ENCODE measurements around the gene HEMGN. TPM values are rescaled to one million over a fixed set of nuclear protein-coding genes. Genes with fewer than 3 reads are reported as not detected.

HEMGN gene
- polyA plus RNA-seq, 12 donors, result 2.6 to 20.6 (median 4.9) TPM; not detected in 1

GRCh38 chr9:97934321-97935115, 3.5 kb downstream of the HEMGN start:
- DNase-seq, result no peak

DNA sequence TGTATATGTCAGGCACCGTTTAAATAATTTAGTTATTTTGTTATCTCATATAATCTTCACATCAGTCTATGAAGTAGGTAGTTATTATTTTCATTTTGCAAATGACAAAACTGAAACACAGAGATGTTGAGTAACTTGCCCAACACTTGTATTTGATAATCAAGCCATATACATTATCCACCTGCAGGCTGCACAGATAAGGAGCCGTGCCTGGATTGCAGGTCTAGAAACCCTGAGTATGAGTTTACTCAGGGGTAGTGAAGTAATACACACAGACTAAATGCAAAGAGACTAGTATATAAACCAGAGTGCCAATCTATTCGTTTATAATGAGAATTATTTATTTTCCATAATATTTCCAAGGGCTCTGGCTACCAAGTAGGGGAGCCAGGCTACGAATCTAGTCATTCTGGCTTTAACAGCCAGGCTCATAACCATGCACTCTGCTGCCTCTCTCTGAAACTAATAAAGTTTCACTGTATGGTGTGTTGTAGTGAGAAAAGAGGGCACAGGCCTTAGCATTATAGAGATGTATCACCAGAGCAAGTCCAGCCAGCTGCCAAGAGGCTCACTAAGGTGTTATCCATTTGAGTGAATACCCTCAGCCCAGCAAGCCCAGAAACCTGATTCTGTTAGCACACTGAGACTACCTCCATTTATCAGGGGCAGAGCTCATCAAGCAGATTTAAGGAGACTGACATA, 4.5 kb downstream of the HEMGN start:
- no peak for DNase-seq

DNA sequence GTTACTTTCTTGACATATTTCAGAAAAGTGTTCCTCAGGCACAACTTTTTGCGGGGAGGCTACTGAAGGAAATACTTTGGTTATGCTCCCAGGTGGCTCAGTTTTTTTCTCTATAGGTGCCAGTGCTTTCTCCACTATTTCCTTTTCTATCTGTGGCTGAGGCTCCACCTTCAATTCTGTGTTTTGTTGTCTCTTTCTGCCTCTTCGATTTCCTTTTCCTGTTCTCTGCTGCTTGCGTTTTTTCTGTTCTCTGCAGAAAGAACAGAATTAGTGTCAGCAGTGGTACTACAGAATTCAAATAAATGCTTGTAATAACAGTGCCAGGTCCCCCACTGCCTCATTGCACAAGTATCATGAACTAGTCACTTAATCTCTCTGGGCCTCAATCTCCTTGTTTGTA, 7.0 kb downstream of the HEMGN start:
- DNase-seq, result no peak

GRCh38 chr9:97928986-97929604, 8.9 kb downstream of the HEMGN start:
- no peak for DNase-seq

DNA sequence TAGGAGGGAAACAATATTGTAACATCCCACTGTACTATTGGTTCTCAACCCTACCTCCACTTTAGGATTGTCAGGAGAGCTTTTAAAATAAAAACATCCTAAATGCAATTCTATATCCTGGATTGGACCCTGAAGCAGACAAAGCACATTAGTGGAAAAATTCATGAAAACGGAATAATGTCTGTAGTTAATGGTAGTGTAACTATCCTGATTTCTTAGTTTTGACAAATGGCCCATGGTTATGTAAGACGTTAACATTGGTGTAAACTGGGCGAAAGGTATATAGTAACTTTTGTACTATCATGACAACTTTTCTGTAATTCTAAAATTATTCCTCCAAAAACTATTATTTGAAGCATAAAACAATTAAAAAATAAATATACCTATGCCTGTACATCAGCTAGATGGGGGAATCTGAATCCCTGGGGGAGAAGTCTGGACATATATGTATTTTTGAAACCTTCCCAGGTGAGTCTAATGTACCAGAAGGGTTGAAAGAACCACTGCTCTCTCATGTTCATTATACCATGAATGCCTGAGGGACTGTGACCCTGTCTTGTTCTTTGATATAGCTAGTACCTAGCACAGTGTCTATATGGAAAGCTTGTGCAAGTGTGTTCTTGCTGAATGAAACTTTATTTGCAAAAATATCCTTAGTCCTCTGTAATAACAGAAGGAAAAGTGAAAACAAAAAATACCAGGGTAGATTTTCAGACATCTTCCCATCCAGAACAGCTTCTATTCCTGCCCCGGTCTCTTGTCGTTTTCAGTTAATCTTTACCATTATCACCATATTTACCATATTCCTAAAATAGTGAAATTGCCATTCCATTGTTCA, 12.3 kb downstream of the HEMGN start:
- DNase-seq, result no peak

GRCh38 chr9:97924386-97924785, 13.6 kb downstream of the HEMGN start:
- DNase-seq, result no peak

GRCh38 chr9:97923529-97924108, 14.4 kb downstream of the HEMGN start:
- peak; percentile 84 for DNase-seq

DNA sequence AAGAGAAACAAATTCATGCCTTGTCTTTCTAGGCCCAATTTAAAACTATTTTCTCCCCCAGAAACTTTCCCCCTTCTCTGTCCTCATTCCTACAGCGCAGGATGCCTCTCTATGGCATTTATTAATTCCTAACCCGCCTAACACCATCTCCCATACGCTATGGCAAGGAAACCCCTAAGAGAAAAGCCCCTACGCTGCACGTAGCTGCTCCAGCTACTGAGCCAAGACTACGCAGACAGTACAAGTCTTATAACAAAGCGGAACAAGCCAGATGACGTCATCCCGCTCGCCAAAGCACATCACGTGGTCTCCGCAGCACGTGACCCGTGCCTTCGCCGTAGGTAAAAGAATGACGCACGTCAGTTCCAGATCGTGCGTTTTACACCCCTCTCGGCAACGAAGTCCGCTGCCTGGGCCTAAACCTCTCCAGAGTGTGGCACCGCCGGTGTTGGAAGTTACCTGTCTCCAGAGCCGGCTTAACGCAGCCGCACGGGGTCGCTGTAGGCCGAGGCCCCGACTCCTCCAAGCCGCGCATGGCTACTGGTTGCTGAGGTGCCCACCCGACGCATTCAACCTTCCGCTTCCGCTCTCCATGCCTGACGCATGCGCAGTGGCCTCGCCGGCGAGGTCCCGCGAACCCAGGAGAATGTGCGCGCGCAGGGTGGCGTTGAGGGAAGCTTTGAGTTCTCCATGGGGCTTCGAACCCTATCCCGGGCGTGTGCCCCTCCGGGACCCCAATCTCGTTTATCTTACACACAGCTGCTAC, 15.8 kb downstream of the HEMGN start, which contains the start of gene TRMO:
Gene TRMO, minus strand, starts transcription at position 542 of the 766 bp plus-strand sequence. Its CDS starts 7 bp downstream, at position 535.
- peak; percentile 99 for DNase-seq

DNA sequence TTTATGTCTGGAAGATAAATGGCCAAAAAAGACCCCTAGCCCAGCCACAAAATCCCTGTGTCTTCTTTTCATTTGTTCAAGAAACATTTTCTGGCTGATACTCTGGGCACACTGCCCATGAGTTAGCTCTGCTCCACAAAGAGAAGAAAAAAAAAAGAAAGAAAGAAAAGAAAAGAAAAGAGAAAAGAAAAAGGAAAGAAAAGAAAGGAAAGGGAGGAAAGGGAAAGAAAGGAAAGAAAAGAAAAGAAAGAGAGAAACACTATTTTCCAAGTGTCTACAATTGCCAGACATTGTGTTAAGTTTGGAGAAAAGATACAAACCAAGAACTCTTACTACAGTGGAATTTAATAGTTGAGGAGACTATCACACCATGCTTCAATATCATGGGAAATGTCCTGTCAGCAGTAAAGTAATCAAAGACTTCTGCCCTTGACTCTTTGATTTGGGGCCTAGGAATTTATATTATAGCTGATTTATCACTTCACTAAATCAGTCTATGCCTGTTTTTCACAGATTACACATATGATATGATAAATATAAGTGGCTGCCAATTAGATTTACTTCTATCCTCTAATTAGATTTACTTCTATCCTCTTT, 18.7 kb downstream of the HEMGN start:
- DNase-seq, result no peak

DNA sequence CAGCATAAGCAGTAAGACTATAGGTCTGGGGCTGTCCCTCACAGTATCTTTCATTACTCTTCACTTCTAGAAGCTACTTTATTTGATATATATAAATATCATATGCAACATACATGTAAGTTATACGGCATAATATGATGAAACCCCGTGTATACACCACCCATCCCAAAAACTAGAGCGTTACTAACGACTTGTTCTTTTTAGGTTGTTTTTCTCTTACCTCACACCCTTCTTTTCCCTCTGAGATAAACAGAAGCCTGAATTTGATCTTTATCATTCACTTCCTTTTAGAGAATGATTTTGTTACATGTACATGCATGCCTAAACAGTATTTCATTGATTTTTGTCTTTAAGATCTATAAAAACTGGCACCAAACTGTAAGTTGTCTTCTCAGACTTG, 19.4 kb downstream of the HEMGN start:
- DNase-seq, result no peak

DNA sequence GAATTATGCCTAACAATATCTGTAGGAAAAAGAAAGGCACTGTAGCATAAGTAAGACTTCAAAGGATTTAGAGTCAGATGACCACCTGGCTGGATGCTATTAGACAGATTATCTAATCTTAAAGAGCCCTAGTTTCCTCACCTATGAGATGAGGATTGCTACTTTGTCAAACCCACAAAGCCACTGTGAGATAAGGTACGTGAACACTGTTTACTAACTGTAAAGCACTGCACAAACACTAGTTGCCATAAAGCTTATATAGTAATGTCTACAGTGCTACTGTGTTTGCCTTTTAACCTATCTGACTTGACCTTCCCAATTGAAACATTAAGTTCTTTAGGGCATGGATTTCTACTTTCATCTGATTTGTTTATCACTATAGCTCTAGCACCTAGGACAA, 26.0 kb downstream of the HEMGN start:
- no peak for DNase-seq

DNA sequence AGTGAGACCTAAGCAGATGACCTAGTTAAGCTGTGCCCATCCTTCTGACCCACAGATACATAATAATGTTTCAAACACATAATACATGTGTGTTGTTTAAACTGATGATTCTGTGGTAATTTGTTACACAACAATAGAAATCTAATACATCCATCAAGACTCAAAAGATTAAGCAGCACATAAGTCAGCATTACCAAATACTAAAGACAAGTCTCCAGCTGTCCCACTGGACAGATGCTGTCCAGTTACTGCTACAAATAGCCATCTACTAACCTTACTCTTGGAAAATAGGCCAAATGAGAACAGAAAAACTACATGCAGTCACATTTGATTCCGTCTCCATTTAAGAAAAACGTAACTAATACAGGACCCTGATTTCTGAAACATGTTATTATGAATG, 26.4 kb downstream of the HEMGN start:
- no peak for DNase-seq

DNA sequence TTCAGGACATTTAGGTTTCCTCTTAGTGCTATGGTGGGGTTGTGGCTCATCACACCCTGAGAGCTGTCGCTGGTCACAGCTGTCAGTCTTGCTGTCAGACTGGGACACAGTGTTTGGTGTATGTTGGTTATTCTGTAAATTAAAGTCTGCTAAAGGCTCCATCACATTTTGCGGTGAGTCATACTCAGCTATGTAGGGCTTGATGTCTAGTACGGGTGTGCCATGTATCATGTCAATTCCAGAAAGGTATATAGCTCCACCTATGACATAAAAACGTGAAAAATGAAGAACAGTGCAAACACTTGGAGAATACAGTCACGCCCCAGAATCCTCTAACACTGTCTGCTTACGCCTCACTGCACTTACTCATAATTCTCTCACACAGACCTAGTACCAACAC, 27.6 kb downstream of the HEMGN start:
- DNase-seq, result no peak

GRCh38 chr9:97908705-97909104, 29.3 kb downstream of the HEMGN start:
- no peak for DNase-seq

- DNase-seq, result no peak
Measured at GRCh38 chr9:97907632-97908031, 30.3 kb downstream of the HEMGN start.

DNA sequence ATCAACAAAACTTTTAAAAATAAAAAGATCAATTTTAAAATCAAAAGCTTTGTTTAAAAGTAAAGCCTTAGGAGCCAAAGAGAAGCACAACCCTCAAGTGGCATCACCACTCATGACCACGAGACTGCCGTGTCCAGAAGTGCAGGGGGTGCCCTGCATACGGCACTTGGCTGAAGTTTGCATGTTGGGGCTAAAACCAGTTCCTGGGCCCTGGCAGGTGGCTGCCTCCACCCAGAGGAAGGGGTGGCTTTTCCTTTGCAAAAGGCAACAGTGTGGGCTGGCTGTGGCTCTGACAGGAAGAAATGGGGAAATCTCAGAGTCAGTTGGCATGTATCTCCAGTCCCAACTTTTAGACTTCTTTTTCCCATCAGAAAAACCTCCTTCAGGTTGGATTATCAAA, 30.9 kb downstream of the HEMGN start:
- no peak for DNase-seq

- no peak for DNase-seq
Measured at GRCh38 chr9:97906236-97906831, 31.6 kb downstream of the HEMGN start.

- DNase-seq, result no peak
Measured at GRCh38 chr9:97905228-97905627, 32.7 kb downstream of the HEMGN start.

GRCh38 chr9:97904725-97905124, 33.2 kb downstream of the HEMGN start:
- no peak for DNase-seq

- DNase-seq, result no peak
Measured at GRCh38 chr9:97903177-97903576, 34.8 kb downstream of the HEMGN start.

Measured in muscle of arm (tissue), 12 donors.